Measurements from ENCODE around the gene TRPM5. TPM values are rescaled to one million over a fixed set of nuclear protein-coding genes. Genes with fewer than 3 reads are reported as not detected.
A peak's percentile ranks its signal among the peaks of the same experiment; 100 is the strongest.

The TRPM5 gene
- total and polyA plus RNA-seq, 2 of the 8 experiments (the other 6 are each of a cell fraction or from before 2014, with no cell fraction given): 0.02 TPM; not detected in 1

GRCh38 chr11:2415601-2416380 lies 28.5 kb downstream of the TRPM5 start:
- H3K36me3 ChIP-seq (ENCODE audit: control insufficient read depth in 2 of 4, insufficient read depth in 4 of 4, low read length in 3 of 4): no peaks in the 10 kb centered on the region
- no peak overlapping the region for H2AK5ac ChIP-seq (ENCODE audit: low read depth, low read length)
- H4K8ac ChIP-seq (ENCODE audit: extremely low read depth, insufficient read depth, low read length): no peak overlapping the region
- H2BK12ac ChIP-seq (ENCODE audit: low read depth, low read length): no peak overlapping the region
- no peak overlapping the region for H4K91ac ChIP-seq (replicated peaks; ENCODE audit: insufficient read length, low read length)
- no peaks in the 10 kb centered on the region for H4K20me1 ChIP-seq (replicated peaks in 1 of 2; ENCODE audit: control insufficient read depth in 1 of 2, insufficient read depth in 2 of 2, low read length in 2 of 2)
- H2BK5ac ChIP-seq (ENCODE audit: low read depth, low read length): no peak overlapping the region
- no peak overlapping the region for H2AFZ ChIP-seq (ENCODE audit: low read length)
- no peak overlapping the region for H3K4me2 ChIP-seq (ENCODE audit: insufficient read depth in 1 of 2, low read depth in 2 of 2, low read length in 2 of 2)
- no peaks in the 10 kb centered on the region for H3K23me2 ChIP-seq (ENCODE audit: low read depth, low read length)
- H3K9ac ChIP-seq (replicated peaks in 1 of 4; ENCODE audit: extremely low read depth in 1 of 4, low read depth in 3 of 4, low read length in 3 of 4): no peak overlapping the region
- POLR2A ChIA-PET (ENCODE audit: partially characterized antibody): interaction anchor here (0.9 to 1.7 kb wide), 2 partner anchors 13 to 14 kb away, joined by 3 to 4 read pairs; no protein-coding TSS in a partner anchor
- no peak overlapping the region for H3K18ac ChIP-seq (ENCODE audit: extremely low read depth, low read length)
- H2BK15ac ChIP-seq (ENCODE audit: low read length): no peak overlapping the region
- no peak overlapping the region for H2BK120ac ChIP-seq (replicated peaks; ENCODE audit: low read depth, low read length)
- no peaks in the 10 kb centered on the region; a peak in 2 of 7 replicates for H3K27me3 ChIP-seq (replicated peaks in 1 of 4; ENCODE audit: control insufficient read depth in 3 of 4, extremely low read depth in 1 of 4, insufficient read depth in 3 of 4, low read length in 3 of 4)
- no peaks in the 10 kb centered on the region for H3K79me1 ChIP-seq (ENCODE audit: low read depth, low read length)
- H4K5ac ChIP-seq (ENCODE audit: insufficient read length, low read depth, low read length): no peak overlapping the region
- no peak overlapping the region for H3K56ac ChIP-seq (replicated peaks; ENCODE audit: insufficient read length, low read depth, low read length)
- DNase-seq (ENCODE audit: low read depth in 1 of 2, low spot score in 2 of 2) (no peak), FAIRE-seq (no peak)
- no peak overlapping the region for H3K23ac ChIP-seq (ENCODE audit: insufficient read length)
- WGBS, 2 experiments (ENCODE audit: extremely low coverage in 1 of 2, insufficient coverage in 1 of 2, insufficient read length in 1 of 2, insufficient replicate concordance in 2 of 2, low coverage in 1 of 2, low lambda C conversion rate in 2 of 2, missing lambda C conversion rate in 1 of 2): 94% methylated on average over 33 of the region's 34 CpGs; no CpG with 5 or more reads in 1 of the 2 experiments
- H3K79me2 ChIP-seq (ENCODE audit: control insufficient read depth in 1 of 2, insufficient read depth in 2 of 2, low read length in 2 of 2): no peaks in the 10 kb centered on the region
- H3K4ac ChIP-seq (replicated peaks; ENCODE audit: insufficient read length, low read depth, low read length): no peak overlapping the region
- no peak overlapping the region for H2BK20ac ChIP-seq (ENCODE audit: low read length)
- H3K9me3 ChIP-seq (ENCODE audit: insufficient read depth in 2 of 2, low read depth in 1 of 2, low read length in 1 of 2): no peaks in the 10 kb centered on the region
- H3K4me1 ChIP-seq (replicated peaks in 1 of 4; ENCODE audit: control insufficient read depth in 3 of 4, insufficient read depth in 4 of 4, low read length in 3 of 4): peaks cover 0 to 5% (median under 1%) of the 10 kb centered on the region in 4 experiments; a peak in 2 of 7 replicates
- H3K27ac ChIP-seq (ENCODE audit: low read depth, low read length): no peak overlapping the region
- H3K4me3 ChIP-seq (ENCODE audit: extremely low read depth in 1 of 4, insufficient read depth in 2 of 4, low read depth in 3 of 4, low read length in 4 of 4): no peak overlapping the region
- TF ChIP-seq CHD2 (IDR thresholded peaks at IDR 0.05; ENCODE audit: low read length) (no peak), CTCF (IDR thresholded peaks at IDR 0.05; ENCODE audit: control extremely low read depth in 1 of 3, insufficient read depth in 1 of 3, low read depth in 1 of 3, low read length in 3 of 3) (peak; percentile 21 to 39 (median 22); a peak in 3 of 4 replicates)
- CTCF ChIA-PET (ENCODE audit: partially characterized antibody): interaction anchor here (0.6 to 9.2 kb wide), 11 partner anchors 11 to 229 kb away, joined by 3 to 196 read pairs (median 4); partner anchors contain the start of gene TSSC4
- no peak overlapping the region for H3K14ac ChIP-seq (ENCODE audit: insufficient read length)

Data from H1 (cell line).